ENCODE data around the gene CLPSL2.

The CLPSL2 gene

DNA sequence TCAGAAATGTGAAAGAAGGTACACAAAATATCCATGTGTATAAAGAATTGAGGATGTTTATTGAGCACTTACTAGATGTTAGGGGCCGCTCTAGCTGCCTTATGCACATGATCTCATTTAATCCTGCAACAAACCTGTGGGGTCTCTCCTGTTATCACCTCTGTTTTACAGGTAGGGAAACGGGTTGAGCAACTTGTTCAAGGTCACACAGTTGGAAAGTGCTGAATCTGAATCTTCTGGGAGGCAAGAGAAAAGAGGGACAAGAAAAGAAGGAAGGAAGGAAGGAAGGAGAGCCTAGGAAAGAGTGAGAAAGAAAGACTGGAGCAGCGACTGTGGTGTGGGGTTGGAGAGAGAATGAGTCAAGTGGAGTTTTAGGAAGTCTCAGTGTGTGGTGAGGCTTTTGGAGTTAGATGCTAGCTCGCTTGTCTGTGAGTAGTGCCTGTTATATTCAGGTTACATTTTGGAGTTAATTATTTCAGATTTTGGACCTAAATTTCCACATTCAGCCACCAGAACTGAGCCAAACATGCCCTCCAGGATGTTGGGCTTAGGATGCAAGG lies 12.1 kb downstream of the CLPSL2 start:
- DNase-seq: no peak

DNA sequence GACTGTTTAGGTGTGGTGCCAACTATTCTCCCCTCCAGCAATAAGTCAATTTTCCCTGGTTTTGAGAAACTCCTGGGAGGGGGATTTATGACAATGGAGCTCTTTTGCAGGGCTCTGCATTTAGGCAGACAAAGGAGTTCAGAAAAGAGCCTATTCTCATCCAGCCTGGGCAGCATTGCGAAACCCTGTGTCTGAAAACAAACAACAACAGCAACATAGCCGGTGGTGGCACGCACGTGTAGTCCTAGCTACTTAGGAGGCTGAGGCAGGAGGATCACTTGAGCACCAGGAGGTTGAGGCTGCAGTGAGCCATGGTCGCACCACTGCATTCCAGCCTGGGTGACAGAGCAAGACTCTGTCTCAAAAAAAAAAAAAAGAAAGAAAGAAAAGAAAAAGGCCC lies 14.3 kb downstream of the CLPSL2 start:
- no peak for DNase-seq

DNA sequence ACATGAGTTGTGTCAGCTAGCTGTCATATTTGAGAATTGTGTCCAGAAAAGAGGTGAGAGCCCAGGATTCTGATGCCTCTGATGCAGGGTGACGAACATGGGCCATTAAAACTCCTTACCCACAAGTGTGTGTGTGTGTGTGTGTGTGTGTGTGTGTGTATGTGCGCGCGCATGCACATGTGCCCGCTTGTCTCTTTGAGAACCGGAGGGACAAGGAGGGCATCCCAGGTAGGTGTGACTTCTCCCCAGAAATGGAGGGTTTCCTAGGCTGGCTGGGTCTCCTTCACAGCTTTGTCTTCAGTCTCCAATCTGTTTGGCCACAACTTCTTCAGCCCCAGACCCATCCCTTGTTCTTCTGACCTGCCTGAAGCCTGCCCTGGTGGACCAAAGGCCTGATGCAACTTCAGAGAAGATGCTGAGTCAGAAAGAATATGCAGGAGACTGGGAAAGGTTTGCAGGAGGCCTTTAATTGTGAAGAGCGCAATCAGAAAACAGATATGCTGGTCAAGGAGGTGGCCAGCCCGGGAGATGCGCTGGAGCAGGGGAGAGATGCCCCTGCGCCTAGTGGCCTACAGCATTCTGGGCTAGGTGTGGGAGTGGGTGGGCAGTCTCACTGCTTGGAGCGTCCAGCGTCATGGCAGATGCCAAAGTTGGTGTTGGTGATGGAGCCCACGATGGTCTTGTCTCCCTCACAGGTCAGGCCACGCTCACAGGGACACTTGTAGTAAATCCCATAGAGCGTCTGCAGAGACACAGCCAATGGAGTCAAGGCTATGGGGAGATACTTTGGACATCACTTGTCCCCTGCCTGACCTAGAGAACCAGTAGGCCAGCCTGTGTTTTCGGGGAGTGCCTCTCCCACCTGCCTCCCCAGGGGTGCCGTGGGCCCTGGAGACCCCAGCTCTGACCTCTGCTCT lies 18.4 kb downstream of the CLPSL2 start:
- DNase-seq: no peak

- no peak for DNase-seq
These were observed 19.2 kb downstream of the CLPSL2 start for GRCh38 chr6:35795453-35796071.

GRCh38 chr6:35796236-35796635 lies 19.8 kb downstream of the CLPSL2 start:
- DNase-seq: no peak

DNA sequence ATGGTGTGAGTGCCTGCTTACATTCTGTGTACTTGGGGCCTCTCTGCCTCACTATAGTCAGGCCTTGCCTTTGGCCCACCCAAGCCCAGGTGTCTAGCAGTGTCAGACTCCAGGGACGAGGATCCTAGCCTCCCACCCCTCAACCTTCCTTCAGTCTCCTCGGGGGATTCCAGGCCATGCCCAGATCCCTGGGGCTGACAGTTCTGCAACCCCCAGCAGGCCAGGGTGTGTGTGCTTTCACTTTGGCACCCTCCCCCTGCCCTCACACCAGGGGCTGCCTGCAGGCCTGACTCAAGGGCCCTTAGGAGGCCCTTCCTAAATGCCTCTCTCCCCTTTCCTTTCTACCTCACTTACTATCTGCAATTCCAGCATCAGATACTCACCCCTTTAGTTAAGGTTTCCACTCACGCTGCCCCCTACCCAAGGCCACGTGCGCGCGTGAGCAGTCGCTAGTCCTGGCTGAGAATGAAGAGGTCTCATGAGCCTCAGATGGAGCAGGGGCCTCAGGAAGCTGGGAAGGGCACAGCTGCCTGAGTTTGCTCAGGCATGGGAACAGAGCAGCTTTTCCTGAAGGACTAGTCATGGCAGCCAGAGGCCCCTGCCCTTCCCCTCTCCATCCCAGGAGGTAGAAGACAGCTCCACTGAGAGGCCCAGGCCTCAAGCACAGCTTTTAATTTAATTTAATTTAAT lies 21.6 kb downstream of the CLPSL2 start:
- DNase-seq: no peak

- DNase-seq: no peak
These were observed 22.3 kb downstream of the CLPSL2 start for GRCh38 chr6:35798706-35799105.

- no peak for DNase-seq
These were observed 24.8 kb downstream of the CLPSL2 start for GRCh38 chr6:35801148-35801547.

GRCh38 chr6:35804996-35805736 lies 28.8 kb downstream of the CLPSL2 start, which contains the start of gene LHFPL5:
TSS of gene LHFPL5 (plus strand) at chr6:35805352. CDS start at chr6:35805671, 319 bp downstream.
- peak; percentile 27 for DNase-seq

DNA sequence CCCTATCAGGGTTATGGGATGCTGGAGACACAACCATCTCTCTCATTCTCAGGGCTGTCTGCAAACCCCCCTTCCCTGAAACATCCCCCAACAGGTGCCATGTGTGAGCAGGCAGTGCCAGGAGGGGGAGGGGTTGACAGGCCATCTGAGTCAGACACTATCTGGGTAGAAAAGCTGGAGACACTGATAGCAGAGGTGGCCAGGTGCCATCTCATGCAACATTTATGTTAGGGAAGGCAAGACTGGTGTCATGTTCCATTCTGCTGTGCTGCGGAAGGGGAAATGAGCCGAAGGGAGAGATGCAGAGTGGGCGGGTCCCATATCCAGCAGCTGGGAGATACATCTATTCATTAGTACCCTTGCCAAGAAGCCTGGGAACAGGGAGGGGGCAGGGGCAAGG lies 32.3 kb downstream of the CLPSL2 start:
- no peak for DNase-seq

GRCh38 chr6:35809809-35810208 lies 33.4 kb downstream of the CLPSL2 start:
- no peak for DNase-seq

GRCh38 chr6:35810971-35811698 lies 34.7 kb downstream of the CLPSL2 start:
- DNase-seq: no peak

DNA sequence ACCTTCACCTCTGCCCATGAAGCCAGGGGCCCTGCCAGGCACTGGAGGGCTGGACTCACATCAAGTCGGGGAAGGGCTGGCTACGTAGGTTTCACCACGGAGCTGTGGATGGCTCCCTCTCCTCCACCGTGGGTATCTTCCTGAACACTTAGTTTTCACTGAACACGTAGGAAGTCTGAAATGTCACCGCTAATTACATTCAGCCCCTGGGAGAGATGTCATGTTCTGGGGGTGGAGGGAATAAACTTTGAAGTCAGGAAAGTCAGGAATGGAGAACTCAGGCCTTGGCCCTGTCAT lies 35.2 kb downstream of the CLPSL2 start:
- DNase-seq: no peak

DNA sequence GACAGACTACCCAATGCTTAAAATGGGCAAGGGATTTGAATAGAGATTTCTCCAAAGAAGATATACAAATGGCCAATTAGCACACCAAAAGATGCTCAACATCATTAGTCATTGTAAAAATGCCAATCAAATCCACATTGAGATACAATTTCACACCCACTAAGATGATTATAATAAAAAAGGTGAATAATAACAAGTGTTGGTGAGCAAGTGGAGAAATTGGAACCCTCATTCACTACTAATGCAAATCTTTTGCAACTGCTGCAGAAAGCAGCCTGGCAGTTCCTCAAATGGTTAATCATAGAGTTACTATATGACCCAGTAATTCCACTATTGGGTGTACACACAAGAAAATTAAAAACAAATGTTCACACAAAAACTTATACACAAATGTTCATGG lies 41.1 kb downstream of the CLPSL2 start:
- no peak for DNase-seq

DNA sequence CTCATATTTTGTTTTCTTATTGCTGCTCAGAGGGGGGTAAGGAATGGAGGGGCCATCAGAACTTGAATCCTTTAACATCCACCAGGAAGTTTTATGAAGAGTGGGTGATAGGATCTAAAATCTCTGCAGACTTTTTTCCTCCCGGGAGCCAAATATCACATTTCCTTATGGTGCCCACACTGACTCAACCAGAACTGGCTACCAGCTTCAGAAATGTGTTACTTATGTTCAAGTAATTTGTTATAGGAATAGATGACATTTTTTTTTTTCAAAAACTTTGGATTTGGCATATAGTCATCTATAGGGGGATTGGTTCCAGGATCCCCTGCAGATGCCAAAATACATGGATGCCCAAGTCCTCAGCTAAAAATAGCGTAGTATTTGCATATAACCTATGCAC lies 47.2 kb downstream of the CLPSL2 start:
- no peak for DNase-seq

DNA sequence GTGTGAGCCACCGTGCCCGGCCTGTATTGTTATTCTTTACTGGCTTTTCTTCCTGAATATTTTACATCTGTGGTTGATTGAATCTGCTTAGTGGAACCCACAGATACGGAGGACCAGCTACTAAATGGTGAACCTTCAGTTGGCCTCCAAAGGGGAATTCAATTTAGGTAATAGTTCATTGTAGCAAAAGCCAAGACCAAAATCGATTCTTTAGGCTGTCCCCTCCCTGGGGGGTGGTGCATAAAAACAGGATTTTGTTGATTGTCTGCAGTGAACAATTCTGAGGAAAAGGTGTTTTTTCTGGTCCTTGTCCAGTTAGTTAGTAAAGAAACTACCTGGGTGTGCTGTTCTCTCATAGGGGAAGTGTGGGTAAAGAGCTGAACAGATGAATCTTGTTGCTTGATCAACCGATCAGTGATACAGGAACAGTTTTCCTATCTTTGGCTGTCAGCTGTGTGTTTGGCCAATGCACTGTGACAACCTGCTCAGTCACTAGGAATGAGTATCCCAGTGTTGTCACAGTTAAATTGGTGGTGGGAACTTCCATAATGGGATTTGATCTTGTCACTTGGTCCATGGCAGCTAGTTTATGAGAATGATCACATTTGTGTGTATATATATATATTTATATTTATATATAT lies 48.3 kb downstream of the CLPSL2 start:
- DNase-seq: no peak

All from NCI-H1417 treated with DMSO at 0.1 percent for 48 hours (cell line).